Natural killer cell treated with Interleukin-12 subunit alpha and Interleukin-12 subunit beta and Interleukin-15 and Interleukin-18, amount 100 ng/mL, for 72 hours (primary cell): ENCODE measurements around the gene EFNA4. TPM values are rescaled to one million over a fixed set of nuclear protein-coding genes. Genes with fewer than 3 reads are reported as not detected.
A peak's percentile ranks its signal among the peaks of the same experiment; 100 is the strongest.

ENCODE experiments used
- ATAC-seq, 2 donors: fragments of 150-1000 bp; cut with Tn5 transposase in 1 of 2; sonication (Bioruptor Pico), chemical (Tn5 transposase) in 1 of 2; 2 replicates each; pipeline ENCODE4 v1.10.0; 2021
- DNase-seq: peaks from one replicate; pipeline ENCODE4 v3.0.0; 2022; ENCODE audit warnings: low spot score
- H3K27ac Mint-ChIP-seq, 2 donors: 1 replicate in 1 of 2; 2 replicates in 1 of 2; pipeline ENCODE4 v1.8.0; 2022; ENCODE audit warnings: mixed read lengths in 2 of 2, mild to moderate bottlenecking in 1 of 2, moderate library complexity in 1 of 2
- H3K27me3 Mint-ChIP-seq, 2 donors: 1 replicate in 1 of 2; 2 replicates in 1 of 2; pipeline ENCODE4 v1.8.0; 2022; ENCODE audit warnings: mixed read lengths in 2 of 2
- H3K36me3 Mint-ChIP-seq: one replicate; pipeline ENCODE4 v1.8.0; 2022; ENCODE audit warnings: mixed read lengths
- H3K4me1 Mint-ChIP-seq, 2 donors: 1 replicate in 1 of 2; 2 replicates in 1 of 2; pipeline ENCODE4 v1.8.0; 2022; ENCODE audit warnings: low read depth in 2 of 2, mixed read lengths in 2 of 2, mild to moderate bottlenecking in 1 of 2
- H3K4me3 Mint-ChIP-seq: one replicate; pipeline ENCODE4 v1.8.0; 2022; ENCODE audit warnings: mixed read lengths
- H3K9me3 Mint-ChIP-seq: 2 replicates; pipeline ENCODE4 v1.8.0; 2022; ENCODE audit warnings: mixed read lengths
- total RNA-seq, 2 donors: library from RNA; stranded (reverse); gene quantifications; one replicate each; pipeline ENCODE4 v1.2.3, GENCODE V29; 2022

The EFNA4 gene
- total RNA-seq, 2 donors from 2014 or later: 1.7 to 4.7 TPM

- DNase-seq (no peak), ATAC-seq (no peak)
- Mint-ChIP-seq H3K27ac (no peak overlapping the region), H3K4me3 (peak overlapping the region; percentile 27), H3K27me3 (no peaks in the 10 kb centered on the region), H3K4me1 (peaks cover 15 to 23% of the 10 kb centered on the region in 2 donors), H3K36me3 (no peaks in the 10 kb centered on the region), H3K9me3 (no peaks in the 10 kb centered on the region)
Observed at GRCh38 chr1:155068599-155068998, 5.1 kb downstream of the EFNA4 start.

DNA sequence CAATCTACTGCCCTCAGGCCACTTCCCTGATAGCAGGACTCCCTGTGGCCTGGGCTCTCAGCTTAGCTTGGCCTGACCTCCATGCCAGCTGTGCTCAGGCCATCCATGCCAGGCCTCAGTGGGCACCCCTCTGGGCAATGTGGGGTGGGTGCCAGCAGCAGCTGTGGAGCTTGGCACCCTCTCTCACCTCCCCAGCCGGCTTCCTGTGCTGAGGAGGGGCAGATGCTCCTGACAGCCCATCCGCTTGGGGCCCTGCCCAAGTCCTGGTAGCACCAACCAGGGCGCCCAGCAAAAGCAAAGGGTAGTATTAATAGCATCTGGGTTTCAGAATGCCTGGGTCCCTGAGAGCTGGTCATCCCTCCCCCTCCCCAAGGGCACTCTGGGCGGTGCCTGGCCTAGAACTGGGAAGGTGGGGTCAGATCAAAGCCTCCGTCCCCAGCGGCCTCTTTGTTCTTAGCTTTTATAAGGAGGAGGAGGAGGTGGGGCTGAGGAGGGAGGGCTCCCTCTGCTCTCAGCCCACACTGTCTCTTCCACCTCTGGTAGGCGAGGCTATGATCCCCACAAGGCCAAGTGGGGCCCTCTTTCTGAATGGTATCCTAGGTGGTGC lies 6.1 kb downstream of the EFNA4 start:
- Mint-ChIP-seq H3K27me3 (no peaks in the 10 kb centered on the region), H3K36me3 (no peaks in the 10 kb centered on the region), H3K27ac (no peak overlapping the region), H3K9me3 (no peaks in the 10 kb centered on the region), H3K4me1 (peaks cover 8 to 19% of the 10 kb centered on the region in 2 donors), H3K4me3 (no peak overlapping the region)
- ATAC-seq (no peak), DNase-seq (no peak)

DNA sequence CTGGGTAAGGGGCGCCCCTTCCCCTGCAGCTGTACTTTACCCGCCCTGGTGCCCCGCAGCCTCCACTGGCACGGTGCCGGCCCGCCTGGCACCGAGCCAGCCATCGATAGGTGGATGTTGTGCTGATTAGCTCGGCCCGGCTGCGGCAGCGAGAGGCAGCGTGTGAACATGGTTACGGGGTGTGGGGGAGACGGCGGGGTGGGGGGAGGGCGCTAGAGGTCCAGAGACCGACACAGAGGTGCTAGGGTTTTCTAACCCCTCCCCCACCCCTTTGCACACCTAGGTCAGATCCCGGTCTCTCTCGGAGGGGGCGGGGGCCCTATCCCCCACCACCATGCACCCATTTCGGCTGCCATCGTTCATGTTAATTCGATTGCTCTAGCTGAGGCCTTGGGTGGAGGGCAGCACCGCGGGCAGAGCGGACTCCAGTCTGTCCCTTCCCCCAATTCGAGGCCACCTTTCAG lies 6.7 kb downstream of the EFNA4 start:
- Mint-ChIP-seq H3K27me3 (no peaks in the 10 kb centered on the region), H3K4me3 (peak overlapping the region; percentile 45), H3K4me1 (peaks cover 6 to 18% of the 10 kb centered on the region in 2 donors), H3K36me3 (no peaks in the 10 kb centered on the region), H3K27ac (no peak overlapping the region), H3K9me3 (no peaks in the 10 kb centered on the region)
- DNase-seq (no peak), ATAC-seq (no peak)

- Mint-ChIP-seq H3K9me3 (no peaks in the 10 kb centered on the region), H3K27me3 (no peaks in the 10 kb centered on the region), H3K4me1 (peaks cover 6 to 18% of the 10 kb centered on the region in 2 donors), H3K27ac (no peak overlapping the region), H3K4me3 (peak overlapping the region; percentile 45), H3K36me3 (no peaks in the 10 kb centered on the region)
- DNase-seq: peak; percentile 74
- ATAC-seq: peak; percentile 84 to 91
Observed at GRCh38 chr1:155070721-155071569, 7.4 kb downstream of the EFNA4 start.

DNA sequence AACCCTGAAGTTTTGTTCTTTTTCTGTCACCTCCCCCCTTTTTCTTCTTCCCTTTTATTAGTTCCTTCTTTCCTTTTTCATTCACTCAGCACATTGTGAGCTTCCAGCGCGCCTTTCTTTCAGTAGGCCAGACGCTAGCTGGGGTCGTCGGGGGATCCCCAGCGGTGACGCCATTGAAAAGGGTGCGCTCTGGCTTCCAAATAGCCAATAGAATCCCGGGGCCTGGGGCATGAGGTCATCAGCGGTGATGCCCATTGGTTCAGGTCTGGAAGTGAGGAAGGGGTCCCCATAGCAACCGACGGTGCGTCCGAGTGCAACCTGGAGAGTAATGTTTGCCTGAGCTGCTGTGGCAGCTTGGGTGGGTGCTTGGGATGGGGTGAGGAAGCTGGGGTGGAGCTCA lies 8.2 kb downstream of the EFNA4 start:
- Mint-ChIP-seq H3K4me1 (peaks cover 6 to 16% of the 10 kb centered on the region in 2 donors), H3K27me3 (no peaks in the 10 kb centered on the region), H3K9me3 (no peaks in the 10 kb centered on the region), H3K27ac (no peak overlapping the region), H3K36me3 (no peaks in the 10 kb centered on the region), H3K4me3 (peak overlapping the region; percentile 45)
- ATAC-seq: no peak
- no peak for DNase-seq

- Mint-ChIP-seq H3K27ac (no peak overlapping the region), H3K9me3 (no peaks in the 10 kb centered on the region)
Observed at GRCh38 chr1:155072531-155073289, 9.2 kb downstream of the EFNA4 start.

DNA sequence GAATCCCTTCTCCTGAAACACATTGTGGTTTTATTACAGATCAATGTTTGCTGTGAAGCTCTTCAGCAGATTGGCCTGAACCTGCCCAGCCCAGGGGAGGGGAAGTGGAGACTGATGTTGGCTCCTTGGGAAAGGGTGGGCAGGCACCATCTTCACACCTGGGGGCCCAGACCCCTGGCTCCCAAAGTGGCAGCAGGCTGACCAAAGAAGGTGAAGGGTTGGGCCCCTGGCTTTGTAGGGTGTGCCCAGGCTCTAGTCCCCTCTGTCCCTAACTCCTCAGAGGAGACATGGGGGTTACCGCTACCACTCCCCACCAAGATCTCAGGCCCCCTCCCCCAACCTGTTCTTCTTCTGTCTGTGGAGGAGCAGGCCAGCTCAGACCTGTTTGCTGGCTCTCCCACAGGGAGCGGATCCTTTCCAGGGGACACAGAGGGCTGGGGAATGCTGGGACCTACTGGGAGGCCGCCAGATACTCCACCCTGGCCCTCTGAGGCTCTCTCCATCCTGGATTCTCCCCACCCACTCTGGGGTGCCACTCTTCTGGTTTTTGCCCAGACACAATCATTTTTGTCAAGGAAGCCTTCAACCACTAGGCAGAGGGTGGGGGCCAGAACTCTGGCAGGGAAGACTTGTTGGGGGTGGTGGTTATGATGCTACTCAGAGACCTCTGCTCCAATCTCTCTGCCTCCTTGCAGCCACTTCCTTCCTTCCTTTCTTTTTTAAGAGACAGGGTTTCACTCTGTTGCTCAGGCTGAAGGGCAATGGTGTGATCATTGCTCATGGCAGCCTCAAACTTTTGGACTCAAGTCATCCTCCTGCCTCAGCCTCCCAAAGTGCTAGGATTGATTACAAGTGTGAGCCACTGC lies 10.1 kb downstream of the EFNA4 start:
- no peaks in the 10 kb centered on the region for H3K36me3 Mint-ChIP-seq
- H3K9me3 Mint-ChIP-seq: no peaks in the 10 kb centered on the region
- H3K4me1 Mint-ChIP-seq: peaks cover 6 to 13% of the 10 kb centered on the region in 2 donors
- no peak for ATAC-seq
- DNase-seq: peak; percentile 28
- no peak overlapping the region for H3K27ac Mint-ChIP-seq
- H3K27me3 Mint-ChIP-seq: no peaks in the 10 kb centered on the region
- no peak overlapping the region for H3K4me3 Mint-ChIP-seq

More at GRCh38 chr1:155072531-155073289, 9.2 kb downstream of the EFNA4 start:
- peaks cover 6 to 16% of the 10 kb centered on the region in 2 donors for H3K4me1 Mint-ChIP-seq
- H3K36me3 Mint-ChIP-seq: no peaks in the 10 kb centered on the region
- no peak for ATAC-seq
- no peaks in the 10 kb centered on the region for H3K27me3 Mint-ChIP-seq
- no peak overlapping the region for H3K4me3 Mint-ChIP-seq
- DNase-seq: peak; percentile 56

GRCh38 chr1:155075535-155075934 lies 12.0 kb downstream of the EFNA4 start:
- Mint-ChIP-seq H3K36me3 (no peaks in the 10 kb centered on the region), H3K4me1 (peaks cover 14 to 16% of the 10 kb centered on the region in 2 donors), H3K27ac (no peak overlapping the region), H3K27me3 (peaks cover 8 to 12% of the 10 kb centered on the region in 2 donors), H3K9me3 (no peaks in the 10 kb centered on the region), H3K4me3 (no peak overlapping the region)
- peak; percentile 12 for DNase-seq
- no peak for ATAC-seq

GRCh38 chr1:155076371-155076770 lies 12.8 kb downstream of the EFNA4 start:
- ATAC-seq (no peak), DNase-seq (no peak)
- H3K4me3 Mint-ChIP-seq: no peak overlapping the region
- H3K27me3 Mint-ChIP-seq: peaks cover 10 to 16% of the 10 kb centered on the region in 2 donors
- peaks cover 2% of the 10 kb centered on the region for H3K36me3 Mint-ChIP-seq
- peaks cover 15 to 19% of the 10 kb centered on the region in 2 donors for H3K4me1 Mint-ChIP-seq
- H3K27ac Mint-ChIP-seq: no peak overlapping the region
- no peaks in the 10 kb centered on the region for H3K9me3 Mint-ChIP-seq

DNA sequence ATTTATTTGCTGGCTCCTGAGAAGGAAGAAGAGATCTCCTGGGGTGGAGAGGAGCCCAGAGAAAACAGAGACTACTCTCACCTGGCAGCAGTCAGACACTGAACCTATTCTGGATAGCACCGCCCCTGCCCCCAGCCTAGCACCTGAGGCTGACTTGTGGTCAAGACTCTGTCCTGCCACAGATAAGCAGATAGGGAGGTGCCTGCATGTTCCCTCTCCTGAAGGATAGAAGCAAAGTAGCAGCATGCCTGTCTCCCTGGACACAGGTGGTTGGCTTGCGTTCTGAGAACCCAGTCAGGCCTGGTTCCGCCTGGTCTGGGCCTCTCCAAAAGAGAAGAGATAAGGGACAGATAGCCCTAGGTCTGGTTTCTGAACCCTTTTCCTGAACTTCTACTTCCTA lies 13.8 kb downstream of the EFNA4 start:
- peaks cover 18 to 21% of the 10 kb centered on the region in 2 donors for H3K4me1 Mint-ChIP-seq
- no peak for ATAC-seq
- DNase-seq: no peak
- H3K27me3 Mint-ChIP-seq: peaks cover 16 to 26% of the 10 kb centered on the region in 2 donors
- peak overlapping the region; percentile 2 for H3K4me3 Mint-ChIP-seq
- H3K9me3 Mint-ChIP-seq: no peaks in the 10 kb centered on the region
- peaks cover 6% of the 10 kb centered on the region for H3K36me3 Mint-ChIP-seq
- H3K27ac Mint-ChIP-seq: no peak overlapping the region

GRCh38 chr1:155077758-155078445 lies 14.4 kb downstream of the EFNA4 start:
- H3K27ac Mint-ChIP-seq: no peak overlapping the region
- DNase-seq (no peak), ATAC-seq (no peak)
- peaks cover 19 to 29% of the 10 kb centered on the region in 2 donors for H3K27me3 Mint-ChIP-seq
- H3K4me1 Mint-ChIP-seq: peaks cover 20 to 23% of the 10 kb centered on the region in 2 donors
- peak overlapping the region; percentile 2 for H3K4me3 Mint-ChIP-seq
- H3K9me3 Mint-ChIP-seq: no peaks in the 10 kb centered on the region
- H3K36me3 Mint-ChIP-seq: peaks cover 6% of the 10 kb centered on the region

DNA sequence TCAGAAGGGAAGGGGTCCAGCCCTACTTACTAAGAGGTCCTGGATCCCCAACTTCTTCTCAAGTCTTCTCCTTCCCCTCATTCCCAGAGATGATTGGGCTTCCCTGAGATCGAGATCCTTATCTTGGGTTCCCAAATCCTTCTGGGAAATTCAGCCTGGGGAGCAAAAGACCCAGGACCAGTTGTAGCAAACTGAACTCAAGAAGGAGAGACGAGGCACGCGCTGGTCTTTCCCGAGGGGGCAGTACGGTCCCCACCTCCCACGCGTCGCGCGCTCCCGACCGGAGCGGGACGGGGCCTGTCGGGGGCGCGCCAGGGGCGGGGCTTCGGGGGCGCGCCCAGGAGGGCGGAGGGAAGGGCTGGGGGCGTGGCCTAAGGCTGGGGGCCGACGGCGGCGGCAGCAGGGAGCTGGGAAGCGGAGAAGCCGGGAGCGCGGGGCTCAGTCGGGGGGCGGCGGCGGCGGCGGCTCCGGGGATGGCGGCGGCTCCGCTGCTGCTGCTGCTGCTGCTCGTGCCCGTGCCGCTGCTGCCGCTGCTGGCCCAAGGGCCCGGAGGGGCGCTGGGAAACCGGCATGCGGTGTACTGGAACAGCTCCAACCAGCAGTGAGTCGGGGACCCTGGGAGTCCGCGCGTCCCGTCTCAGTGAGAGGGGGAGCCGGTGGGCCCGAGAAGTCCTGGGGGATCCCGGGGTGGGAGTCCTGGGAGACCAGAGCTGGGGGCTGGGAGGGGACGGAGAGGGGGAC lies 15.1 kb downstream of the EFNA4 start, which contains the start of gene EFNA3:
Gene EFNA3, plus strand, starts transcription at position 369 of the 741 bp plus-strand sequence. Its CDS starts 105 bp downstream, at position 474.
- H3K36me3 Mint-ChIP-seq: peaks cover 6% of the 10 kb centered on the region
- no peaks in the 10 kb centered on the region for H3K9me3 Mint-ChIP-seq
- H3K4me1 Mint-ChIP-seq: peaks cover 20 to 23% of the 10 kb centered on the region in 2 donors
- peaks cover 22 to 31% of the 10 kb centered on the region in 2 donors for H3K27me3 Mint-ChIP-seq
- peak; percentile 81 for DNase-seq
- H3K27ac Mint-ChIP-seq: no peak within 1 kb of the TSS
- ATAC-seq: peak; percentile 73 to 86
- peak within 1 kb of the TSS; percentile 65 for H3K4me3 Mint-ChIP-seq
